Activated CD8-positive, alpha-beta memory T cell treated with anti-CD3 and anti-CD28 coated beads, Interleukin-2, amount 50 U/mL, for 24 hours (primary cell): ENCODE results near the gene SYNE1.
"Not testable (repeated sequence)": the region's sequence is repeated elsewhere in the genome, so short reads cannot be mapped to it uniquely, and the experiment has no call there.

Experiments
- DNase-seq: peaks from one replicate; pipeline ENCODE4 v3.0.0-alpha.2; 2020; ENCODE audit errors: extremely low read depth

SYNE1 gene

DNA sequence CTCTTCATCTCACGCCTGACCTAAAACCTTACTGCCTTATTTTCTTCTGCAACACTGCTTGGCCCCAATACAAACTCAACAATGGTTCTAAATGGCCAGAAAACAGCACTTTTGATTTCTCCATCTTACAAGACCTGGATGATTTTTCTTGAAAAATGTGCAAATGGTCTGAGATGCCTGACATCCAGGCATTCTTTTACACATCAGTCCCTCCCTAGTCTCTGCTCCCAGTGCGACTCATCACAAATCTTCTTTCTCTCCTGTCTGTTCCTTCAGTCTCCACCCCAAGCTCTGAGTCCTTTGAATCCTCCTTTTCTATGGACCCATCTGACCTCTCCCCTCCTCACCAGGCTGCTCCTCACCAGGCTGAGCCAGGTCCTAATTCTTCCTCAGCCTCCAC is 145.7 kb downstream of the SYNE1 start:
- DNase-seq: not testable (repeated sequence)

DNA sequence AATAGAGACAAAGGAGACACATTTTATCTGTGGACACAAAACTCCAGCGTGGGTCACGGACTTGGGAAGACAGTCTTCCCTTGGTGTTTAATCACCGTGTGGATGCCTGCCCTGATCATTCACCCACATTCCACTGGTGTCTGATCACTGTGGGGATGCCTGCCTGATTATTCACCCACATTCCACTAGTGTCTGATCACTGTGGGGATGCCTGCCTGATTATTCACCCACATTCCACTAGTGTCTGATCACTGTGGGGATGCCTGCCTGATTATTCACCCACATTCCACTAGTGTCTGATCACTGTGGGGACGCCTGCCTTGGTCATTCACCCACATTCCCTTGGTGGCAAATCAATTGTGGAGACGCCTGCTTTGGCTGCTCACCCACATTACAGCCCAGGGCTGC is 146.2 kb downstream of the SYNE1 start:
- DNase-seq: not testable (repeated sequence)

- DNase-seq: no peak
Observed at GRCh38 chr6:152484806-152485205, 152.4 kb downstream of the SYNE1 start.

DNA sequence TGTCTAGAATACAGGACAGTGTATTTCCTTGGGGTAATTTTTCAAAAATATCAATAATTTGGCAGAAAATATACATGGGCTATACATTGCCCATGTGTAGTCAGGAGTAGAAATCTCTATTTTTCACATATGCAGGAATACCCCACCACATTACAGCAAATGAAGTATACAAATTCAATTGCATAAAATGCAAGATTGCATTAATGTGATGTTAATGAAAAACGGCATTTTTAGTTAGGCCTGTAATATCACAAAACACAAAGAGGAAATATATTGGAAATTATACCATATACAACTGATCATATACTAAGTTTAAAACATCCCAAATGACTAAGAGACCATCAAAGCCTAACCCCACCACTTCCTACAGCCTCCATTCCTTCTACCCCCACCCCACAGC is 154.9 kb downstream of the SYNE1 start:
- DNase-seq: no peak

DNA sequence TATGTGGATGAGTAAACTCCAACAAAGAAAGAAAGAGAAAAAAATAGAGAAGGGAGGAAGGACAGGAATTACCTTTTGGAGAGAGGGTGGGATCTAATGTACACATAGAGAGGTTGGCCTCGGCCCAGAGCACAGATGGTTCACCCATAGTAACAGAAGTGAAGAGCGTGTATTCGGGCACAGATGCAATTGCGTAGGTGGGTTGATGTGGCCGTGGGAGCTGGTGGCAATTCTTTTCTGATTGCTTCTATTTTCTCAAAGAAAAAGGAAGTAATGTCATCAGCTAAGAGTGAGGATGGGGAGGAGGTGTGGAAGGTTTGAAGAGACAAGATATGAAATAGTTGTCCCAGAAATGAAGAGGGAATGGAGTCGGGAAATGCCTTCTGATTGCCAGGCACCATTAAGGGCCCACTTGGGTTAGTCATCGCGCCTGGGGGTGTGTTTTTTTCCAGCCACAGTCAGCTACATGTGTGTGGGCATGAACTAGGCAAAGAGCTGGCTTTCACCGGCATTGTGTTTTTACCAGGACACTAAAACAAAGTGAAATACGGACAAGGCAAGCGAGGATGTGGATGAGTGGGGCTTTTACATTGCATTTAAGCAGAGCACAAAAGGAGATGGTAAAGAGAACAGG is 158.7 kb downstream of the SYNE1 start:
- DNase-seq: no peak

DNA sequence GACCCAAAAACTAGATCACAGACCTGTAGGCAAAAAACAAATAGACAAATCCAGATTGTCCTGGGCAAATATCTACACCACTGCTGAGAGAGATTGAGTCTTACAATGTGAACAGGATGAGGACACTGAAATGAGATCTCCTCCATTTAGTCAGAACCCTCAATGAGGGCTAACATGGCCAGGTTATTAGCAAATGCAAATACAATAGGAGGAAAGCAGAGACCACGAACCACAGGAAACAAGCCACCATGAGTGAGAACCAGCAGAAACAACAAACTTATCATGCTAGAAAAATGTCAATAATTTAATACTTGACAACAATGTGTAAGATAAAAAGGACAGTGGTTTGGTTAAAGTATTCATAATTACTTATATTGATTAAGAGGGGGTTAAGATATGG is 162.8 kb downstream of the SYNE1 start:
- DNase-seq: no peak

DNA sequence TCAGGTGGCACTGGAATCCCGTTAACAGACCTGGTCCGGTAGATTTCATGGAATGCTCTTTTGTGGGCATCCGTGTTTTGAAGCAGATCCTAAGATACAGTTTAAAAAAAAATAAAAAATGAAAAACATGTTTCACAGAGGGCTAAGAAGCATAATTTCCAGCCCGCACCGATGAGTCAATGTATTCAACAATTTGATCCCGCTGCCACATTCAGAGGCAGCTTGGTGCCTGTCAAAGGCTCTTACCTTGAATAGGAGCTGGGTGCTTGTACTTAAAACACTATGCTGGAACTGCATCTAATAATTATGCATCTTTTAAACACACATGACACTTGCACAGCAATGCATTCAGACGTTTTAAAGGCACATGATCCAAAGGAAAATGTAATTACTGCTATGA is 164.8 kb downstream of the SYNE1 start:
- DNase-seq: no peak

DNA sequence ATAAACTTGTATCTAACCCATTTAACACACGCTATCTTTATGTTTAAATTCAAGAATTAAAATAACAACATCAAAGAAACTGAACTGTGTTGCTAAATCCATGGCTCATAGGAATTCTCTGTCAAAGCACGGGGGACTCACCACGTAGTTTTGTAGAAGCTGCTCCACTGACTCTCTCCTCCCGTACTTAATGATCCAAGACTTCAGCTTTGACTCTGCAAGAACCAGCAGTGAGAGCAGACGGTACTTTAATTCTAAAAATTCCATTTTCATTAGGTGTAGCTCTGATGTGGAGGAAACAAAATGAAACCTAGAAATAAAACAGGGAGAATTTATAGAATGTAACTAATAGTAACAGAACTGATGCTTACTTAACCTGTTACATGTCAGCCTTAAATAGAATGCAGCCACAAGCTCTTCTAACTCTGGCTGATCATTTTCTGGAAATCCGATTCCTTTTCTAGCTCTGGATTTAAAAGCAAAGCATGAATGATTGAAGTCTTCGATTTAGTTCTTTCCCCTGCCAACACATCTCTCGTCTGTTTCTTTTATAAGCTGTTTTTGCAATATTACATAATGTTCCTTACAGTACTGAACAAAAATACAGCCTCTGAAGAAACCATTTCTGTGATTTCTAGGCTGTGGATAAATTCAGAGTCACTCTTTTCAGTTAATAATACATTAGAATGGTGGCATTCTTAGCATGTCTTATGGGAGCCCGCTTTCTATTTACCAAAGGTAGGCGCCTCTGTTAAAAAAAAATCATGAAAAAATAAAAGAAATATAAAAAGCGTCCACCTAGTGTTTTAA is 165.5 kb downstream of the SYNE1 start:
- DNase-seq: no peak

- DNase-seq: no peak
Observed at GRCh38 chr6:152463164-152463563, 174.0 kb downstream of the SYNE1 start.

GRCh38 chr6:152462716-152463115 is 174.4 kb downstream of the SYNE1 start:
- no peak for DNase-seq

GRCh38 chr6:152461556-152461955 is 175.6 kb downstream of the SYNE1 start:
- no peak for DNase-seq

GRCh38 chr6:152458648-152459644 is 178.2 kb downstream of the SYNE1 start:
- no peak for DNase-seq

- DNase-seq: no peak
Observed at GRCh38 chr6:152457949-152458624, 179.1 kb downstream of the SYNE1 start.

GRCh38 chr6:152454003-152454402 is 183.2 kb downstream of the SYNE1 start:
- DNase-seq: no peak

DNA sequence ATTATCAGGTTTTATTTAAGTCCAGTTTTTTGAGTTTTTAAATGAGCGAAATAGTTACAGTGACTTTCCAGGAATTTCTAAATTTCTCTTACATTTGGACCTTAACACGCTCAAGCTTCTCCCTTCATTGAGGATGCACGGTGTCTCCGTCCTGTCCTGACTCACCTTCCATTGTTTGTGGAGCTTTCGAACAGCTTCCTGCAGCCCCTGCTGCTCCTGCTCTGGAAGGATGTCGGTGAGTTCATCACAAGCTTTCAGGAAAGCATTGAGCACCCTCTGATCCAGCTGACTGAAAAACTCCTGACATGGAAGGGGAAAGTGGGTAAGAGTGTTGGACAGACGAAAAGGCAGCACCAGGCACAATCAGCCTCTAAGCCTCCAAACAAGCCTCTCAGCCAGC is 183.7 kb downstream of the SYNE1 start:
- DNase-seq: no peak

DNA sequence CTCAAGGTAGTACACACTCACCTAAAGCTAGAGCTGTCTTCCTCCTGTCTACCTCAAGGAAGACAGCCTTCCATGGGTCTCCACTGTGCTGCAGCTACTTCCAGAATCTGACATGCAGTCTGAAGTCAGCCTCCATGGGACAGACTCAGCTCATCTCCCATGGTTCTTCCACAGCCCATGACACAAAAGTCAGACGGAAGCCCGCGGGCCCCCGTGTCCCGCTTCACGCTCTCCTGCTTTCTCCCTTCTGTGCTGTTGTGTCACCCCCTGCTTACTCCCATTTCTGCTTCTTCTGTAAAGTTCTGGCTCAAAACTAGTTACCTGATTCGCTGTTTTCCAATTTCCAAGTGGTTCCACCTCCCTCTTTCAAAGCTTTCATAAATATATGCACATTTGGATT is 184.5 kb downstream of the SYNE1 start:
- no peak for DNase-seq

DNA sequence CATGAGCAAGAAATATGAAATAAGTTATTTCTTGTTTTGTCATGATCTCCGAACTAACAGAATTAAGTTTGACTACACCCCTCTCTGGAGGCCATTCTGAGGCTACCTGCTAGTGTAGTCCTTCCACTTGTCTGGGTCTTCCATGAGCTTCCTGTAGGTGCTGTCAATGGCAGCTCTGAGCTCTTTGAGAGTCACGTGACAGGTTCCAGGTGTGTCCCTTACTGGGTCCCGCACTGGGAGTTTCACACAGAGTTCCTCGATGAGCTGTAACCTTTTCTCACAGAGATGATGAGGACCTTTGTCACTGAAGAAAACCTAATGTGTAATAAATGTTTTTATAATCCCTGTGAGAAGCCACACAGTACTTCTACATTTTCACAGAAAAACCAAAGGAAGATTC is 186.6 kb downstream of the SYNE1 start:
- no peak for DNase-seq

- no peak for DNase-seq
Observed at GRCh38 chr6:152441902-152442301, 195.3 kb downstream of the SYNE1 start.

- no peak for DNase-seq
Observed at GRCh38 chr6:152435816-152436215, 201.3 kb downstream of the SYNE1 start.

- DNase-seq: no peak
Observed at GRCh38 chr6:152432758-152433157, 204.4 kb downstream of the SYNE1 start.

DNA sequence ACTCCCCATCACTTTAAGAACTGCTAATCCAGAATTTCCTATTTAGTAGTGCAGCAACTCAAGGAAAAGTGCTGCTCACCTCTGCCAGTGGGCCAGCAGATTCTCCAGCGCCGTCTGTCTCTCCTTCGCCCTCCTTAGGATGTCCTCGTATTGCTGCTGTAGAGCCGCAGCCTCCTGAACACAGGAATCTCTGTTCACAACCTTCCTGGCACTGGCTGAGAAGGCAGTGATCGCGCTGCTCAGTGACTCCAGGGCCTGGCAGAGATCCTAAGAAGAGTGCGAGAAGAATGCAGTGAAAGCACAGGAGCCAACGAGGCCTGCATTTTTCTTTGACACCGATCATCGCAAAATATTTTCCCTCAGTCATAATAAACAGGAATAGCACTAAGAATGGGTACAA is 209.0 kb downstream of the SYNE1 start:
- no peak for DNase-seq

DNA sequence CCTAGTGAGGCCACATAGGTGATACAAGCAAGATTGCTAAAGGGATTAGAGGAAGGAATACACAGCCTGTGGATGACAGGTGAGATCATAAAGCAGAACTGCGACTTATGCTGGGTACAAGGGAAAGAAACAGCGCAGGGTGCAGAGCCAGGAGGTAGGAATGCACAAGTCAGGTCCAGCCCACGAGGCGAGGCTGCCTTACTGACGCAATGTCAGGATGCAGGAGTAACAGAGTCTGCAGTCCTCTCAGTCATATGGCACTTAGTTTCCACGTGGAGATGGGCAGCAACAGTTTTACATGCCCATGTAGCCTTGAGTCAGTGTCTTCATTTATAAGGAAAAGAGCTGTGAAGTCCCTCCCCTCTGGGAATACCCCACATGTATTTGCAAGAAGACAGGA is 210.9 kb downstream of the SYNE1 start:
- no peak for DNase-seq
